ENCODE results near the gene SYNPR.

DNA sequence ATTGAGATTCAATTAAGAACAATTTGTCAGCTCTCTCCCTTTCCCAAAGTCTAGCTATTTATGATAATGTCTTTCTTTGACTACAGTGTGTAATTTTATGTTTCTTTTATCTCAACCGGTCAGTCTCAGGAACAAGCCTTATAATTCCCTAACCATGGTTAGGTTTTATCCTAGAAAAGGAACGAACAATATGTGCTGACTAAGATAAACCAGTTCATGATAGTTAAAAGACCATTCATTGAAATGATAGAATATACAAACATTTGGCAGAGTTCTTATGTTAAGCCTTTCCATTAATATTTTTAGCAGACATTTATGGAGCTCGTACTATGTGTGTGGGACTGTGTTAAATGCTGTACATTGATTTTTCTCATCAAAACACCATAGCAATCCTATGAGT, 106.3 kb downstream of the SYNPR start:
- TF ChIP-seq POLR2AphosphoS5 (IDR thresholded peaks at IDR 0.05): no peak
- no peak for TF ChIP-seq POLR2A (IDR thresholded peaks at IDR 0.05)

Data from suprapubic skin (tissue), 4 donors.